ENCODE measurements around the gene SH2D2A.

GRCh38 chr1:156809711-156810366, 6.8 kb downstream of the SH2D2A start:
- no peak for TF ChIP-seq GATA2 (IDR thresholded peaks at IDR 0.05; ENCODE audit: low read depth, low read length)
- no peak for TF ChIP-seq GATA3 (IDR thresholded peaks at IDR 0.05; ENCODE audit: low read depth, low read length)
